GM12878 (cell line): ENCODE results near the gene FBXO7. TPM values are rescaled to one million over a fixed set of nuclear protein-coding genes. Genes with fewer than 3 reads are reported as not detected.

ENCODE experiments used
- ATAC-seq: fragments of 200-7000 bp; cut with Tn5 transposase; 3 replicates; pipeline ENCODE4 v1.9.1; 2020; ENCODE audit warnings: mild to moderate bottlenecking, moderate library complexity
- BruUV-seq: library from RNA; stranded (reverse); fragments of 400-500 nt; replicated peaks from 2 replicates; lab custom pipeline; 2021; lab: Mats Ljungman, UMichigan
- CTCF ChIA-PET: fragments of 300-600 bp; sonication (Branson Sonifier 250); formaldehyde crosslinking; extraction: SDS; loops from one replicate; lab custom pipeline; 2021; ENCODE audit warnings: inconsistent platforms; lab: Yijun Ruan, JAX
- POLR2A ChIA-PET: fragments of 350-600 bp; formaldehyde crosslinking; extraction: SDS; loops from one replicate; lab custom pipeline; 2021; ENCODE audit warnings: inconsistent platforms; lab: Charles Lee
- RAD21 ChIA-PET: fragments of 300-600 bp; sonication (Branson Sonifier 250); formaldehyde crosslinking; loops from one replicate; lab custom pipeline; 2023; ENCODE audit warnings: antibody characterized with exemption; ENCODE audit not compliant: unreplicated experiment; lab: Charles Lee
- SMC1A ChIA-PET: fragments of 300-600 bp; sonication (Branson Sonifier 250); formaldehyde crosslinking; loops from one replicate; lab custom pipeline; 2023; ENCODE audit not compliant: unreplicated experiment, uncharacterized antibody; lab: Charles Lee
- DNase-seq: peaks from one replicate; pipeline ENCODE4 v3.0.0-alpha.2; 2011; ENCODE audit warnings: low read depth, low spot score
- FAIRE-seq: peaks from 3 replicates; lab custom pipeline; 2011; peaks lifted over from hg19 to GRCh38; lab: Jason Lieb, UNC
- H2AFZ ChIP-seq: 2 replicates; pipeline ENCODE4 v1.6.0; 2011; ENCODE audit warnings: low read depth, low read length, control low read depth; ENCODE audit not compliant: control insufficient read depth
- H3K27ac ChIP-seq: 2 replicates; pipeline ENCODE4 v1.5.1; 2011; ENCODE audit warnings: control low read depth; ENCODE audit not compliant: control insufficient read depth, insufficient read depth
- H3K27me3 ChIP-seq, 2 experiments: replicated peaks in 1 of 2; 2 replicates each; pipeline versions ENCODE4 v1.6.0 to v1.6.1; 2011; ENCODE audit warnings: low read length in 1 of 2; ENCODE audit not compliant: control insufficient read depth in 2 of 2, insufficient read depth in 2 of 2
- H3K36me3 ChIP-seq, 2 experiments: 2 replicates each; pipeline ENCODE4 v1.5.1; 2011; ENCODE audit warnings: low read length in 1 of 2; ENCODE audit not compliant: control insufficient read depth in 2 of 2, insufficient read depth in 2 of 2
- H3K4me1 ChIP-seq: 2 replicates; pipeline ENCODE4 v1.6.1; 2011; ENCODE audit warnings: mild to moderate bottlenecking, low read length, moderate library complexity, mixed read lengths; ENCODE audit not compliant: control insufficient read depth, insufficient read depth
- H3K4me2 ChIP-seq: 2 replicates; pipeline ENCODE4 v1.6.0; 2011; ENCODE audit warnings: control low read depth; ENCODE audit not compliant: control insufficient read depth, insufficient read depth
- H3K4me3 ChIP-seq: fragments of 200-600 bp; sonication (generic); 2 replicates; pipeline ENCODE4 v1.5.1; 2016
- H3K79me2 ChIP-seq: 2 replicates; pipeline ENCODE4 v1.6.0; 2011; ENCODE audit warnings: low read length; ENCODE audit not compliant: control insufficient read depth, insufficient read depth
- H3K9ac ChIP-seq: 2 replicates; pipeline ENCODE4 v1.8.0; 2011; ENCODE audit warnings: low read length, control low read depth, mixed read lengths; ENCODE audit not compliant: control insufficient read depth, insufficient read depth
- H3K9me3 ChIP-seq: replicated peaks from 3 replicates; pipeline ENCODE4 v1.5.1; 2011; ENCODE audit warnings: mild to moderate bottlenecking, low read length; ENCODE audit not compliant: control insufficient read depth, insufficient read depth
- H4K20me1 ChIP-seq: 2 replicates; pipeline ENCODE4 v1.6.0; 2011; ENCODE audit not compliant: control insufficient read depth, insufficient read depth
- ATF7 ChIP-seq: fragments of 450-650 bp; IDR thresholded peaks from 2 replicates; pipeline ENCODE4 v1.6.1; 2016; ENCODE audit warnings: low read depth, mild to moderate bottlenecking
- CBFB ChIP-seq: IDR thresholded peaks from 2 replicates; pipeline ENCODE4 v1.6.1; 2016; ENCODE audit warnings: antibody characterized with exemption, low read depth
- CHD1 ChIP-seq: IDR thresholded peaks from 2 replicates; pipeline ENCODE4 v1.6.1; 2012; ENCODE audit warnings: low read depth, low read length, improper control_type of control experiment
- EED ChIP-seq: sonication (generic); IDR thresholded peaks from 2 replicates; pipeline ENCODE4 v1.6.1; 2016; ENCODE audit warnings: antibody characterized with exemption, low read depth
- ESRRA ChIP-seq: IDR thresholded peaks from 2 replicates; pipeline ENCODE4 v1.6.1; 2012; ENCODE audit warnings: mild to moderate bottlenecking, low read length, improper control_type of control experiment
- MTA2 ChIP-seq: fragments of 450-650 bp; IDR thresholded peaks from 2 replicates; pipeline ENCODE4 v1.6.1; 2016; ENCODE audit warnings: low read depth, mild to moderate bottlenecking, moderate library complexity
- MYC ChIP-seq: IDR thresholded peaks from 2 replicates; pipeline ENCODE4 v1.6.1; 2011; ENCODE audit warnings: mild to moderate bottlenecking, low read length, moderate library complexity, inconsistent platforms; ENCODE audit not compliant: insufficient read depth, insufficient replicate concordance, insufficient read length, severe bottlenecking
- NBN ChIP-seq: fragments of 450-650 bp; IDR thresholded peaks from 2 replicates; pipeline ENCODE4 v1.6.1; 2016
- NFIC ChIP-seq: IDR thresholded peaks from 2 replicates; pipeline ENCODE4 v1.6.1; 2012; ENCODE audit warnings: low read depth, mild to moderate bottlenecking, inconsistent platforms, low read length, moderate library complexity
- NRF1 ChIP-seq: conservative IDR thresholded peaks from 2 replicates; pipeline ENCODE4 v1.6.1; 2011; ENCODE audit warnings: mild to moderate bottlenecking, low read depth, low read length, improper control_type of control experiment
- RELA ChIP-seq: fragments of 450-650 bp; IDR thresholded peaks from 2 replicates; pipeline ENCODE4 v1.8.0; 2014; ENCODE audit warnings: borderline replicate concordance; ENCODE audit not compliant: partially characterized antibody
- SREBF1 ChIP-seq: IDR thresholded peaks from 2 replicates; pipeline ENCODE4 v1.6.1; 2012; ENCODE audit warnings: mild to moderate bottlenecking, low read length
- STAT3 ChIP-seq: IDR thresholded peaks from 2 replicates; pipeline ENCODE4 v1.6.1; 2011; ENCODE audit warnings: low read depth, low read length, improper control_type of control experiment
- YY1 ChIP-seq: IDR thresholded peaks from 2 replicates; pipeline ENCODE4 v1.6.1; 2011; ENCODE audit warnings: low read depth, mild to moderate bottlenecking, low read length
- ZNF384 ChIP-seq: IDR thresholded peaks from 2 replicates; pipeline ENCODE4 v1.6.1; 2012; ENCODE audit warnings: low read depth, mild to moderate bottlenecking, low read length, improper control_type of control experiment, borderline replicate concordance
- WGBS: methylation state at CpG from one replicate; pipeline ENCODE4 v1.1.6; 2016; ENCODE audit warnings: low lambda C conversion rate; ENCODE audit not compliant: insufficient replicate concordance, insufficient coverage; ENCODE audit errors: missing lambda C conversion rate; 5-methylcytosine and 5-hydroxymethylcytosine counted together
- in situ Hi-C: fragments of 300-500 bp; cut with MboI; formaldehyde crosslinking; loops from 9 replicates; pipeline ENCODE4 v1.14.3; 2018; ENCODE audit warnings: mixed read lengths
- intact Hi-C: fragments of 100-400 bp; cut with micrococcal nuclease; formaldehyde crosslinking; loops from one replicate; pipeline ENCODE4 v1.14.2; 2022; ENCODE audit not compliant: unreplicated experiment
- polyA plus RNA-seq, 11 experiments: library from polyadenylated mRNA; depleted of rRNA in 4 of 11; unstranded in 6 of 11; stranded (reverse) in 5 of 11; fragments of >200 nt; fragmentation: Nextera tagmentation in 4 of 11; fragmentation: Illumina TruSeq in 1 of 11; extraction: Ambion mirVana in 4 of 11; extraction: Trizol in 1 of 11; gene quantifications; 1 replicate in 1 of 11; 2 replicates in 10 of 11; pipeline versions ENCODE4 v1.2.1 to v1.2.3, GENCODE V29; 2011 to 2016; ENCODE audit warnings: inconsistent platforms in 2 of 11, missing spikeins in 2 of 11, low read depth in 1 of 11
- total RNA-seq, 4 experiments: library from RNA; depleted of rRNA in 3 of 4; stranded (reverse); fragments of >200 nt in 3 of 4; fragmentation: Illumina TruSeq in 1 of 4; extraction: Trizol in 1 of 4; gene quantifications; 2 replicates each; pipeline versions ENCODE4 v1.2.1 to v1.2.3, GENCODE V29; 2013 to 2021
- TF ChIP-seq, protein P1 (sequence below), 3 experiments: IDR thresholded peaks in 2 of 3; conservative IDR thresholded peaks in 1 of 3; 2 replicates each; pipeline ENCODE4 v1.5.1; 2011; ENCODE audit warnings: low read depth in 3 of 3, low read length in 3 of 3, mild to moderate bottlenecking in 3 of 3, control low read depth in 2 of 3, moderate library complexity in 2 of 3, inconsistent platforms in 1 of 3, mixed read lengths in 1 of 3; ENCODE audit not compliant: control insufficient read depth in 2 of 3, insufficient read depth in 1 of 3; ENCODE audit errors: extremely low read depth in 1 of 3
- TF ChIP-seq, protein P2 (sequence below): IDR thresholded peaks from 2 replicates; pipeline ENCODE4 v1.6.1; 2011; ENCODE audit warnings: low read depth, low read length, improper control_type of control experiment, borderline replicate concordance
- TF ChIP-seq, protein P3 (sequence below): IDR thresholded peaks from 2 replicates; pipeline ENCODE4 v1.6.1; 2011; ENCODE audit warnings: low read depth, mild to moderate bottlenecking, low read length, moderate library complexity, borderline replicate concordance; ENCODE audit errors: extremely low read depth

FBXO7 gene
- total and polyA plus RNA-seq, 10 of the 15 experiments (the other 5 are each of a cell fraction or from before 2014, with no cell fraction given), result 37.3 to 192 (median 110) TPM

DNA sequence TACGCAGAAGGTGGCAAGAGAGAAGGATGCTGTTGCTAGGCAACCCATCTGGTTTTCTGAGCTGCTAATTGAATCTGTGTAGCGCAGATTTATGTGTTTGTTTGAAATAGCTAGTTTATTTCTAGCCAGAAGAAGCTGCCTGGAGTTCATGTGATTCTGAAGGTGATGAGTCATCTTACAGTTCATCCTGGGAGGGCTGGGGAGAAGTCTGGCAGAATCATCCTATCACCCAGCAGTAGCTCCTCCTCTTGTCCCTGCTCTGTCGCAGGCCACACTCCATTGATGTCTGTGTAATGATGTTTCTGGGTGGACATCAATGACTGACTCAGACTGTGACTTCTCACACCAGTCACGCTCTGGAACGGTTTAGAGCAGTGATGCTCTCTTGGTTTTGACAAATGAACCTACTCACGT, 4.8 kb upstream of the FBXO7 start:
- ChIA-PET POLR2A (no interaction called here), RAD21 (interaction anchor here (0.7 to 0.9 kb wide), 2 partner anchors 17 to 22 kb away, joined by 3 read pairs; no protein-coding TSS in a partner anchor)
- TF ChIP-seq ZNF384 (no peak), NBN (no peak), ESRRA (no peak), MYC (no peak), MTA2 (no peak), SREBF1 (no peak), NRF1 (no peak), CBFB (no peak), YY1 (no peak), EED (no peak), ATF7 (no peak), CHD1 (no peak), STAT3 (no peak), NFIC (no peak), RELA (no peak)
- TF ChIP-seq, protein P1, sequence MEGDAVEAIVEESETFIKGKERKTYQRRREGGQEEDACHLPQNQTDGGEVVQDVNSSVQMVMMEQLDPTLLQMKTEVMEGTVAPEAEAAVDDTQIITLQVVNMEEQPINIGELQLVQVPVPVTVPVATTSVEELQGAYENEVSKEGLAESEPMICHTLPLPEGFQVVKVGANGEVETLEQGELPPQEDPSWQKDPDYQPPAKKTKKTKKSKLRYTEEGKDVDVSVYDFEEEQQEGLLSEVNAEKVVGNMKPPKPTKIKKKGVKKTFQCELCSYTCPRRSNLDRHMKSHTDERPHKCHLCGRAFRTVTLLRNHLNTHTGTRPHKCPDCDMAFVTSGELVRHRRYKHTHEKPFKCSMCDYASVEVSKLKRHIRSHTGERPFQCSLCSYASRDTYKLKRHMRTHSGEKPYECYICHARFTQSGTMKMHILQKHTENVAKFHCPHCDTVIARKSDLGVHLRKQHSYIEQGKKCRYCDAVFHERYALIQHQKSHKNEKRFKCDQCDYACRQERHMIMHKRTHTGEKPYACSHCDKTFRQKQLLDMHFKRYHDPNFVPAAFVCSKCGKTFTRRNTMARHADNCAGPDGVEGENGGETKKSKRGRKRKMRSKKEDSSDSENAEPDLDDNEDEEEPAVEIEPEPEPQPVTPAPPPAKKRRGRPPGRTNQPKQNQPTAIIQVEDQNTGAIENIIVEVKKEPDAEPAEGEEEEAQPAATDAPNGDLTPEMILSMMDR (IDR thresholded peaks at IDR 0.05 in 2 of 3, conservative IDR thresholded peaks at IDR 0.05 in 1 of 3; ENCODE audit: control insufficient read depth in 2 of 3, extremely low read depth in 1 of 3, insufficient read depth in 1 of 3, low read depth in 3 of 3, low read length in 3 of 3), result no peak
- TF ChIP-seq, protein P2, sequence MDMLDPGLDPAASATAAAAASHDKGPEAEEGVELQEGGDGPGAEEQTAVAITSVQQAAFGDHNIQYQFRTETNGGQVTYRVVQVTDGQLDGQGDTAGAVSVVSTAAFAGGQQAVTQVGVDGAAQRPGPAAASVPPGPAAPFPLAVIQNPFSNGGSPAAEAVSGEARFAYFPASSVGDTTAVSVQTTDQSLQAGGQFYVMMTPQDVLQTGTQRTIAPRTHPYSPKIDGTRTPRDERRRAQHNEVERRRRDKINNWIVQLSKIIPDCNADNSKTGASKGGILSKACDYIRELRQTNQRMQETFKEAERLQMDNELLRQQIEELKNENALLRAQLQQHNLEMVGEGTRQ, result no peak
- TF ChIP-seq, protein P3, sequence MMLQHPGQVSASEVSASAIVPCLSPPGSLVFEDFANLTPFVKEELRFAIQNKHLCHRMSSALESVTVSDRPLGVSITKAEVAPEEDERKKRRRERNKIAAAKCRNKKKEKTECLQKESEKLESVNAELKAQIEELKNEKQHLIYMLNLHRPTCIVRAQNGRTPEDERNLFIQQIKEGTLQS, result no peak
- TF ChIP-seq, all 136 proteins: peak for 0
- CTCF ChIA-PET, result interaction anchor here (0.8 to 2.2 kb wide), 5 partner anchors 71 to 500 kb away, joined by 3 to 4 read pairs (median 4); no protein-coding TSS in a partner anchor
- no peak overlapping the region for H3K27ac ChIP-seq
- ATAC-seq, result no peak
- no TSS peak for BruUV-seq
- no peaks in the 10 kb centered on the region for H3K9me3 ChIP-seq
- WGBS, result 26% methylated on average over 6 of the region's 6 CpGs
- H2AFZ ChIP-seq, result no peak overlapping the region
- no peak overlapping the region for H3K9ac ChIP-seq
- intact Hi-C loops (loop anchor here (5.0 kb wide), 2 partner anchors 268 to 493 kb away; no protein-coding TSS in a partner anchor), in situ Hi-C loops (loop anchor here (5.0 kb wide), 1 partner anchor 498 kb away; no protein-coding TSS in a partner anchor)
- H3K79me2 ChIP-seq, result peaks cover 5% of the 10 kb centered on the region
- SMC1A ChIA-PET, result interaction anchor here (1.4 kb wide), 1 partner anchor 203 kb away, joined by 4 read pairs; no protein-coding TSS in a partner anchor
- H4K20me1 ChIP-seq, result no peaks in the 10 kb centered on the region
- FAIRE-seq, result no peak
- no peak overlapping the region for H3K4me2 ChIP-seq
- H3K4me3 ChIP-seq, result no peak overlapping the region
- peaks cover 5% of the 10 kb centered on the region for H3K4me1 ChIP-seq
- no peaks in the 10 kb centered on the region for H3K36me3 ChIP-seq
- DNase-seq, result no peak
- no peaks in the 10 kb centered on the region for H3K27me3 ChIP-seq
